SK-N-SH (cell line): ENCODE results near the gene OLFML2A. TPM values are rescaled to one million over a fixed set of nuclear protein-coding genes. Genes with fewer than 3 reads are reported as not detected.

Experiments
- CTCF ChIA-PET: fragments of 300-600, 350-600 bp; formaldehyde crosslinking; extraction: SDS; loops from one replicate; lab custom pipeline; 2021; lab: Yijun Ruan, JAX
- POLR2A ChIA-PET: fragments of 350-600 bp; sonication (Branson Sonifier 250); formaldehyde crosslinking; extraction: SDS; loops from one replicate; lab custom pipeline; 2020; ENCODE audit warnings: antibody characterized with exemption, inconsistent platforms; lab: Yijun Ruan, JAX
- DNase-seq: peaks from one replicate; pipeline ENCODE4 v3.0.0; 2012
- H2AFZ ChIP-seq: fragments of 200-600 bp; sonication (generic); 2 replicates; pipeline ENCODE4 v1.8.1; 2016; ENCODE audit warnings: antibody characterized with exemption, mild to moderate bottlenecking, low read depth
- H3F3A ChIP-seq: fragments of 200-600 bp; sonication (generic); replicated peaks from 2 replicates; pipeline ENCODE3; 2016; ENCODE audit warnings: antibody characterized with exemption, mild to moderate bottlenecking; ENCODE audit not compliant: insufficient read depth
- H3K27ac ChIP-seq, 2 experiments: fragments of 200-500 bp in 1 of 2; fragments of 200-600 bp in 1 of 2; sonication (Bioruptor generic) in 1 of 2; sonication (generic), shearing (Covaris generic) in 1 of 2; 2 replicates each; pipeline versions ENCODE4 v1.5.1 to v1.6.1; 2014 to 2016; ENCODE audit warnings: low read depth in 2 of 2, inconsistent platforms in 1 of 2, low read length in 1 of 2, mild to moderate bottlenecking in 1 of 2, mixed read lengths in 1 of 2
- H3K27me3 ChIP-seq: fragments of 200-600 bp; sonication (generic), shearing (Covaris generic); 2 replicates; pipeline ENCODE4 v1.6.1; 2016; ENCODE audit warnings: mixed run types; ENCODE audit not compliant: insufficient read depth
- H3K36me3 ChIP-seq, 2 experiments: fragments of 200-500 bp in 1 of 2; fragments of 200-600 bp in 1 of 2; sonication (Bioruptor generic) in 1 of 2; sonication (generic) in 1 of 2; replicated peaks in 1 of 2; 2 replicates each; pipeline versions ENCODE3 to v1.5.1; 2014 to 2016; ENCODE audit warnings: low read length in 1 of 2, mild to moderate bottlenecking in 1 of 2; ENCODE audit not compliant: insufficient read depth in 2 of 2, control insufficient read depth in 1 of 2
- H3K4me1 ChIP-seq, 2 experiments: fragments of 200-500 bp in 1 of 2; fragments of 200-600 bp in 1 of 2; sonication (Bioruptor generic) in 1 of 2; sonication (generic), shearing (Covaris generic) in 1 of 2; 2 replicates each; pipeline versions ENCODE4 v1.5.1 to v1.6.1; 2014 to 2016; ENCODE audit warnings: low read depth in 1 of 2, low read length in 1 of 2, mixed run types in 1 of 2; ENCODE audit not compliant: insufficient read depth in 2 of 2, control insufficient read depth in 1 of 2
- H3K4me2 ChIP-seq: fragments of 200-600 bp; sonication (generic), shearing (Covaris generic); 2 replicates; pipeline ENCODE4 v1.6.1; 2017; ENCODE audit warnings: mixed run types
- H3K4me3 ChIP-seq, 2 experiments: fragments of 200-500 bp in 1 of 2; fragments of 200-600 bp in 1 of 2; sonication (Bioruptor generic) in 1 of 2; sonication (generic), shearing (Covaris generic) in 1 of 2; 2 replicates each; pipeline versions ENCODE4 v1.5.1 to v1.8.1; 2014 to 2016; ENCODE audit warnings: low read depth in 2 of 2, inconsistent platforms in 1 of 2, low read length in 1 of 2, mild to moderate bottlenecking in 1 of 2, mixed read lengths in 1 of 2, moderate library complexity in 1 of 2
- H3K79me2 ChIP-seq: fragments of 200-600 bp; sonication (generic); 2 replicates; pipeline ENCODE4 v1.8.1; 2017; ENCODE audit warnings: mild to moderate bottlenecking; ENCODE audit not compliant: insufficient read depth
- H3K9ac ChIP-seq: fragments of 200-600 bp; sonication (generic); 2 replicates; pipeline ENCODE4 v1.6.1; 2017; ENCODE audit warnings: mixed run types
- H3K9me2 ChIP-seq: fragments of 200-600 bp; sonication (generic); 2 replicates; pipeline ENCODE4 v1.6.1; 2017; ENCODE audit warnings: mixed run types
- H3K9me3 ChIP-seq: fragments of 200-600 bp; sonication (generic); 2 replicates; pipeline ENCODE4 v1.6.1; 2017; ENCODE audit warnings: mixed run types, mild to moderate bottlenecking, moderate library complexity
- H4K20me1 ChIP-seq: fragments of 200-600 bp; sonication (generic); 2 replicates; pipeline ENCODE4 v1.6.1; 2017; ENCODE audit warnings: mild to moderate bottlenecking, mixed run types; ENCODE audit not compliant: insufficient read depth
- CHD2 ChIP-seq: fragments of 150-350 bp; IDR thresholded peaks from 2 replicates; pipeline ENCODE4 v1.6.1; 2018; ENCODE audit warnings: low read length; ENCODE audit not compliant: partially characterized antibody
- EZH2phosphoT487 ChIP-seq: fragments of 200-600 bp; sonication (generic); IDR thresholded peaks from 2 replicates; pipeline ENCODE4 v1.6.1; 2017; ENCODE audit warnings: low read depth, mixed run types, mild to moderate bottlenecking, antibody characterized with exemption, moderate library complexity, borderline replicate concordance
- FOSL2 ChIP-seq: IDR thresholded peaks from 2 replicates; pipeline ENCODE4 v1.4.0; 2012; ENCODE audit warnings: low read depth, mild to moderate bottlenecking, moderate library complexity, borderline replicate concordance
- FOXM1 ChIP-seq: IDR thresholded peaks from 2 replicates; pipeline ENCODE4 v1.4.0; 2012; ENCODE audit warnings: low read depth, mild to moderate bottlenecking
- IRF3 ChIP-seq: fragments of 150-350 bp; IDR thresholded peaks from 2 replicates; pipeline ENCODE4 v1.6.1; 2016; ENCODE audit warnings: mild to moderate bottlenecking, low read depth, low read length
- MAX ChIP-seq: IDR thresholded peaks from 2 replicates; pipeline ENCODE4 v1.4.0; 2012; ENCODE audit warnings: low read depth
- RAD21 ChIP-seq: IDR thresholded peaks from 2 replicates; pipeline ENCODE4 v1.6.1; 2012; ENCODE audit warnings: mild to moderate bottlenecking, low read length
- SMC3 ChIP-seq: IDR thresholded peaks from 2 replicates; pipeline ENCODE4 v1.6.1; 2012; ENCODE audit warnings: low read depth, low read length, improper control_type of control experiment
- TEAD4 ChIP-seq: IDR thresholded peaks from 2 replicates; pipeline ENCODE4 v1.4.0; 2012; ENCODE audit warnings: mild to moderate bottlenecking, borderline replicate concordance; ENCODE audit not compliant: insufficient read depth
- YY1 ChIP-seq: IDR thresholded peaks from 2 replicates; pipeline ENCODE4 v1.4.0; 2012; ENCODE audit warnings: low read depth, mild to moderate bottlenecking
- WGBS: methylation state at CpG from one replicate; pipeline ENCODE4 v1.1.6; 2017; ENCODE audit warnings: low lambda C conversion rate; 5-methylcytosine and 5-hydroxymethylcytosine counted together
- polyA plus RNA-seq, 3 experiments: library from polyadenylated mRNA; depleted of rRNA; stranded (reverse); fragments of >200 nt; gene quantifications; 2 replicates each; pipeline ENCODE4 v1.2.3, GENCODE V29; 2012
- TF ChIP-seq, protein P1 (sequence below): fragments of 200-600 bp; sonication (generic); IDR thresholded peaks from 2 replicates; pipeline ENCODE4 v1.6.1; 2017; ENCODE audit warnings: antibody characterized with exemption, mild to moderate bottlenecking, moderate library complexity

OLFML2A gene
- polyA plus RNA-seq, 1 of the 3 experiments (the other 2 are of a cell fraction), result 7.7 TPM

DNA sequence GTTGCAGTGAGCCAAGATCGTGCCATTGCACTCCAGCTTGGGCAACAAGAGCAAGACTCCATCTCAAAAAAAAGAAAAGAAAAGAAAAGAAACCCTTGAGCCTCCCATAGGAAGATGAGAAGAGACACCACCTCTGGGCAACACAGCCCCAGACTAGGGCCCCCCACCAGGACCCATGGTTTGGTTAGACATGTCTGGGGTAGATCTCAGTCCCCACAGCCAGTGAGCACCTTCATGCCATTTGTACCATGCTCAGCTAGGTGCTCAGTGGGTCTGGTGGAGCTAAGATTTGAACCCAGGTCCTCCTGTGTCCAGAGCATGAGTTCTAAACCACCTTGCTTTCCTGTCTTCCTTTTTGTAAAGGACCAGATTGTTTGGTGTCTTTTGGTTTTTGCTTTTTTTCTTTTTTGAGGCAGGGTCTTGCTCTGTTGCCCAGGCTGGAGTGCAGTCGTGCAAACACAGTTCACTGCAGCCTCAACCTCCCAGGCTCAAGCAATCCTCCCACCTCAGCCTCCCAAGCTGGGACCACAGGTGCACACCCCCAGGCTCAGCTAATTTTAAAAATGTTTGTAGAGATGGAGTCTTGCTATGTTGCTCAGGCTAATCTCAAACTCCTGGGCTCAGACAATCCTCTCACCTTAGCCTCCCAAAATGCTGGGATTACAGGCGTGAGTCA, 11.7 kb downstream of the OLFML2A start:
- CTCF ChIA-PET, result interaction anchor here (0.9 to 20.5 kb wide), 5 partner anchors 13 to 64 kb away, joined by 3 to 215 read pairs (median 3); partner anchors contain the start of genes OLFML2A and WDR38

GRCh38 chr9:124789531-124789930, 12.6 kb downstream of the OLFML2A start:
- POLR2A ChIA-PET, result no interaction called here
- Histone ChIP-seq H3K79me2 (no peaks in the 10 kb centered on the region), H3K4me3 (no peak overlapping the region), H3K27me3 (no peaks in the 10 kb centered on the region), H3K9ac (no peak overlapping the region), H3K4me2 (no peak overlapping the region), H3K9me2 (no peaks in the 10 kb centered on the region), H2AFZ (no peak overlapping the region), H3K4me1 (no peaks in the 10 kb centered on the region), H3K36me3 (no peaks in the 10 kb centered on the region), H4K20me1 (no peaks in the 10 kb centered on the region), H3F3A (peaks cover 3% of the 10 kb centered on the region), H3K27ac (no peak overlapping the region), H3K9me3 (no peaks in the 10 kb centered on the region)
- 90% methylated on average over 2 of the region's 2 CpGs for WGBS
- CTCF ChIA-PET, result interaction anchor here (0.9 to 20.5 kb wide), 5 partner anchors 14 to 64 kb away, joined by 3 to 215 read pairs (median 5); partner anchors contain the start of genes OLFML2A and WDR38
- TF ChIP-seq RAD21 (no peak), MAX (no peak), YY1 (no peak), FOXM1 (no peak)
- TF ChIP-seq, protein P1, sequence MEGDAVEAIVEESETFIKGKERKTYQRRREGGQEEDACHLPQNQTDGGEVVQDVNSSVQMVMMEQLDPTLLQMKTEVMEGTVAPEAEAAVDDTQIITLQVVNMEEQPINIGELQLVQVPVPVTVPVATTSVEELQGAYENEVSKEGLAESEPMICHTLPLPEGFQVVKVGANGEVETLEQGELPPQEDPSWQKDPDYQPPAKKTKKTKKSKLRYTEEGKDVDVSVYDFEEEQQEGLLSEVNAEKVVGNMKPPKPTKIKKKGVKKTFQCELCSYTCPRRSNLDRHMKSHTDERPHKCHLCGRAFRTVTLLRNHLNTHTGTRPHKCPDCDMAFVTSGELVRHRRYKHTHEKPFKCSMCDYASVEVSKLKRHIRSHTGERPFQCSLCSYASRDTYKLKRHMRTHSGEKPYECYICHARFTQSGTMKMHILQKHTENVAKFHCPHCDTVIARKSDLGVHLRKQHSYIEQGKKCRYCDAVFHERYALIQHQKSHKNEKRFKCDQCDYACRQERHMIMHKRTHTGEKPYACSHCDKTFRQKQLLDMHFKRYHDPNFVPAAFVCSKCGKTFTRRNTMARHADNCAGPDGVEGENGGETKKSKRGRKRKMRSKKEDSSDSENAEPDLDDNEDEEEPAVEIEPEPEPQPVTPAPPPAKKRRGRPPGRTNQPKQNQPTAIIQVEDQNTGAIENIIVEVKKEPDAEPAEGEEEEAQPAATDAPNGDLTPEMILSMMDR, result no peak
- DNase-seq, result no peak

More for the DNA sequence above, 11.7 kb downstream of the OLFML2A start:
- no peak for TF ChIP-seq TEAD4
- TF ChIP-seq FOSL2, result no peak
- no peak for TF ChIP-seq FOXM1
- TF ChIP-seq IRF3, result no peak
- no peak for TF ChIP-seq EZH2phosphoT487
- no peak for TF ChIP-seq SMC3
- no peak for TF ChIP-seq CHD2
- no peaks in the 10 kb centered on the region for H3K27me3 ChIP-seq
- 70% methylated on average over 3 of the region's 3 CpGs for WGBS
- H3K27ac ChIP-seq, result no peak overlapping the region
- H3K4me1 ChIP-seq, result no peaks in the 10 kb centered on the region
- POLR2A ChIA-PET, result no interaction called here
- no peak overlapping the region for H2AFZ ChIP-seq
- H4K20me1 ChIP-seq, result no peaks in the 10 kb centered on the region
- H3K9me3 ChIP-seq, result no peaks in the 10 kb centered on the region
- no peak overlapping the region for H3K4me3 ChIP-seq
- H3F3A ChIP-seq, result peaks cover 7% of the 10 kb centered on the region
- H3K9me2 ChIP-seq, result no peaks in the 10 kb centered on the region
- H3K79me2 ChIP-seq, result no peaks in the 10 kb centered on the region
- no peak overlapping the region for H3K9ac ChIP-seq
- no peaks in the 10 kb centered on the region for H3K36me3 ChIP-seq
- no peak overlapping the region for H3K4me2 ChIP-seq
- no peak for DNase-seq
